Fibroblast of pulmonary artery (primary cell): ENCODE measurements around the gene MPL.

Experiments used
- DNase-seq: peaks from one replicate; pipeline ENCODE4 v3.0.0-alpha.2; 2010; ENCODE audit warnings: low read depth
- H3K4me3 ChIP-seq: replicated peaks from 2 replicates; pipeline ENCODE4 v1.5.1; 2011; ENCODE audit warnings: low read depth, mild to moderate bottlenecking, control low read depth, low read length, moderate library complexity
- TF ChIP-seq, protein P1 (sequence below): IDR thresholded peaks from 2 replicates; pipeline ENCODE4 v1.5.1; 2011; ENCODE audit warnings: mild to moderate bottlenecking, control low read depth, low read length, inconsistent platforms; ENCODE audit errors: missing control alignments

The MPL gene

DNA sequence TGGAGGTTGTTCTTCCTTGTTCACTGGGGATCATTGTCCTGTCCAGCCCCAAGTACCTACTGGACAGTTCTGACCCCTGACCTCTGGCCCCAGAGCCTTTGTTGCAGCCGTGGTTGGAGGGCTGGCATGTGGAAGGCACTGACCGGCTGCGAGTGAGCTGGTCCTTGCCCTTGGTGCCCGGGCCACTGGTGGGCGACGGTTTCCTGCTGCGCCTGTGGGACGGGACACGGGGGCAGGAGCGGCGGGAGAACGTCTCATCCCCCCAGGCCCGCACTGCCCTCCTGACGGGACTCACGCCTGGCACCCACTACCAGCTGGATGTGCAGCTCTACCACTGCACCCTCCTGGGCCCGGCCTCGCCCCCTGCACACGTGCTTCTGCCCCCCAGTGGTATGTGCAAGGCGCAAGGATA lies 25.4 kb upstream of the MPL start:
- no peak for DNase-seq
- H3K4me3 ChIP-seq = no peak overlapping the region
- TF ChIP-seq, protein P1, sequence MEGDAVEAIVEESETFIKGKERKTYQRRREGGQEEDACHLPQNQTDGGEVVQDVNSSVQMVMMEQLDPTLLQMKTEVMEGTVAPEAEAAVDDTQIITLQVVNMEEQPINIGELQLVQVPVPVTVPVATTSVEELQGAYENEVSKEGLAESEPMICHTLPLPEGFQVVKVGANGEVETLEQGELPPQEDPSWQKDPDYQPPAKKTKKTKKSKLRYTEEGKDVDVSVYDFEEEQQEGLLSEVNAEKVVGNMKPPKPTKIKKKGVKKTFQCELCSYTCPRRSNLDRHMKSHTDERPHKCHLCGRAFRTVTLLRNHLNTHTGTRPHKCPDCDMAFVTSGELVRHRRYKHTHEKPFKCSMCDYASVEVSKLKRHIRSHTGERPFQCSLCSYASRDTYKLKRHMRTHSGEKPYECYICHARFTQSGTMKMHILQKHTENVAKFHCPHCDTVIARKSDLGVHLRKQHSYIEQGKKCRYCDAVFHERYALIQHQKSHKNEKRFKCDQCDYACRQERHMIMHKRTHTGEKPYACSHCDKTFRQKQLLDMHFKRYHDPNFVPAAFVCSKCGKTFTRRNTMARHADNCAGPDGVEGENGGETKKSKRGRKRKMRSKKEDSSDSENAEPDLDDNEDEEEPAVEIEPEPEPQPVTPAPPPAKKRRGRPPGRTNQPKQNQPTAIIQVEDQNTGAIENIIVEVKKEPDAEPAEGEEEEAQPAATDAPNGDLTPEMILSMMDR = no peak

DNA sequence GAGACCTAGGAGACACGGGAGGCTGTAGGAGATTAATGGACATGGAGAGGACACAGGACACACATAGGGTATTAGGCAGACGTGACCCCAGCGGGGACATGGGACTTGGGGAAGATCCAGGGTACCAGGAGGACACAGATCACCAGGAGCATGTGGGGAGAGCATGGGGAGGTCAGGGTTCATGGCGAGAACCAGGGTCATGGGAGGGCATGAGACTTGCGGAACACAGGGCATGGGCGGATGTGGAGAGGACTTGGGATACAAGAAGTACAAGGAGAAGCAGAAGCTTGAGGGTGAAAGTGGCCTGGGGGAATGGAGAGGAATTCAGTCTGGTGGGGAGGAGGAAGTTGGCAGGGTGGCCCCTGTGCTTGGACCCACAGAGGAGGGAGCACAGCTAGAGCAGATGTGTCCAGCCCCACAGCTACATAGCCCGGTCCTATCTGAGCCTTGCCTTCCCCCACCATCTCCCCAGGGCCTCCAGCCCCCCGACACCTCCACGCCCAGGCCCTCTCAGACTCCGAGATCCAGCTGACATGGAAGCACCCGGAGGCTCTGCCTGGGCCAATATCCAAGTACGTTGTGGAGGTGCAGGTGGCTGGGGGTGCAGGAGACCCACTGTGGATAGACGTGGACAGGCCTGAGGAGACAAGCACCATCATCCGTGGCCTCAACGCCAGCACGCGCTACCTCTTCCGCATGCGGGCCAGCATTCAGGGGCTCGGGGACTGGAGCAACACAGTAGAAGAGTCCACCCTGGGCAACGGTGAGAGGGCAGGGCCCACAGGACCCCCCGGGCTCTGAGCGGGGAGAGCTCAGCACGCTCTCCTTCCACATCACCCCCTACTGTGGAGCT lies 24.7 kb upstream of the MPL start:
- no peak overlapping the region for H3K4me3 ChIP-seq

DNA sequence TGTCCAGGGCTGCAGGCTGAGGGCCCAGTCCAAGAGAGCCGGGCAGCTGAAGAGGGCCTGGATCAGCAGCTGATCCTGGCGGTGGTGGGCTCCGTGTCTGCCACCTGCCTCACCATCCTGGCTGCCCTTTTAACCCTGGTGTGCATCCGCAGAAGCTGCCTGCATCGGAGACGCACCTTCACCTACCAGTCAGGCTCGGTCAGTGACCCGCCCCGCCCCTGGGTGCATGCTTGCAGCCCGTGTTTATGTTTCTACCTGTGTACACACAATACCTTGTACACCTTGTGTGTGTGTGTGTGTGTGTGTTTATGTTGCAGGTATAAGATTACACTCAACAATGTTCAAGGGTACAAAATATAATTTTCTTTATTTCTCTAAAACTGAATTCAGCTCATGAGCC lies 23.8 kb upstream of the MPL start:
- no peak overlapping the region for H3K4me3 ChIP-seq
- no peak for DNase-seq
- TF ChIP-seq, protein P1 = no peak

More for the DNA sequence above, 24.7 kb upstream of the MPL start:
- no peak for DNase-seq
- TF ChIP-seq, protein P1 = no peak

DNA sequence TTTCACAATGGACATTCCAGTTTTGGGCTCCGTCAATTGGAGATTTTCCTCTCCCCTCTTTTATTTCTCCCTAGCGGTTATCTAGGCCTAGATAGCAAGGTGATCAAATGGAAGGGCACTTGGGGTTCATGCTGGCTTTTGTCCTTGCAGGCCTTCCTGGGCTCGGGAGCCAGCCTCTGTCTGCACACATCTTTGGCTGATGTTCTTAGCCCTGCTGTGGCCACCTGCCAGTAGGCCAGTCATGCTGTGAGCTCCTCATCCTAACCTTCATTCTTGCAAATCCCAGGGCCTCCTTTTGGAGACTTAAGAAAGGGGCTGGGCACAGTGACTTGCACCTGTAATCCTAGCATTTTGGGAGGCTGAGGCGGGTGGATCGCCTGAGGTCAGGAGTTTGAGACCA lies 23.4 kb upstream of the MPL start:
- DNase-seq = no peak
- H3K4me3 ChIP-seq = no peak overlapping the region
- TF ChIP-seq, protein P1 = no peak

DNA sequence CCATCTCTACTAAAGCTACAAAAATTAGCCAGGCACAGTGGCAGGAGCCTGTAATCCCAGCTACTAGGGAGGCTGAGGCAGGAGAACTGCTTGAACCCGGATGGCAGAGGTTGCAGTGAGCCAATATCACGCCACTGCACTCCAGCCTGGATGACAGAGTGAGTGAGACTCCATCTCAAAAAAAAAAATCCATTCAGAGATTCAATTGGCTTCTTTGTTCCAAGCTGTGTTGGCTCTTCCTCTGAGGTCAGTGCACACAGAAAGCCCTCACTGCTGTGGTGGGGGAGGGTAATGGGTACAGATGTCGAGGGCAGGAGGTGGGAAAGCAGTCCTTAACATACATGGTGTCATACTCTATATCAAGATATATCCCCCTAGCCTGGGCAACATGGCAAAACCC lies 22.1 kb upstream of the MPL start:
- TF ChIP-seq, protein P1 = no peak
- DNase-seq = no peak
- H3K4me3 ChIP-seq = no peak overlapping the region

DNA sequence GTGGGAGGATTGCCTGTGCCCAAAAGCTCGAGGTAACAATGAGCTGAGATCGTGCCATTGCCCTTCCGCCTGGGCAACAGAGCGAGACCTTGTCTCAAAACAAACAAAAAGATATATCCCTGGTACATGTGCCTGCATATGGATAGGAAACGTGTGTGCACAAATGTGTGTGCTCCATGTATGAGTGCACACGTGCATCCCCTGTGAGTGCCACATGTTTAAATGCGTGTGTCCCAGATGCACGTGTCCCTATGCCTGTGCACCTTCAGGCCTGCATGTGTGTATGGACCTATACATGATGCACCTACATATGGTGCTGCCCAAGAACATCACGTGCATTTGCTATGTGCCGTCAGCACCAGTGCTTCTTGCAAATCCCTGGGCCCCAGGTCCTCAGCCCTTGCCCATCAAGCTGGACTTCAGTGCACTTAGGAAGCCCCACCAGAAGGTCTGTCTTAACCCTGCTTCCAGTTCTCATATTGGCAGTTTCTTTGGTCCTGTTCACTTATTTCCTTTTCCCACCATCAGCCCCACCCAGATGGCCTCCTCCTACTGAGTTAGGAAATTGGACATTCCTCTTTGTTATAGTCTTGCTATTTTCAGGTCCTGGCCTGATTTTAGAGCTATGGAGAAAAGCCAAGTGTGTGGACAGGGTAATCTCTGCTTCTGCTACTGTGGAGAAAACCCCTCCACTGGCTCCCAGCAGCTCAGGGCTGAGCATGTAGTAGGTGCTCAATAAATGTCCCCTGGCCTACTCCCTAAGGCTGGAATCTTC lies 21.5 kb upstream of the MPL start:
- TF ChIP-seq, protein P1 = no peak
- H3K4me3 ChIP-seq = no peak overlapping the region
- DNase-seq = peak; percentile 45
